OCI-LY1 (cell line): Measurements from ENCODE around the gene DHX58.

Experiments used
- EZH2 ChIP-seq: fragments of 200-600 bp; sonication (generic), shearing (Covaris generic); IDR thresholded peaks from 2 replicates; pipeline ENCODE4 v1.8.0; 2017; ENCODE audit warnings: borderline replicate concordance, mixed run types, mild to moderate bottlenecking, antibody characterized with exemption, low read length, moderate library complexity, mixed read lengths
- TF ChIP-seq, protein P1 (sequence below): fragments of 200-600 bp; sonication (generic), shearing (Covaris generic); IDR thresholded peaks from 2 replicates; pipeline ENCODE4 v1.5.1; 2017; ENCODE audit warnings: mild to moderate bottlenecking, antibody characterized with exemption, low read length, moderate library complexity, mixed read lengths

DNA sequence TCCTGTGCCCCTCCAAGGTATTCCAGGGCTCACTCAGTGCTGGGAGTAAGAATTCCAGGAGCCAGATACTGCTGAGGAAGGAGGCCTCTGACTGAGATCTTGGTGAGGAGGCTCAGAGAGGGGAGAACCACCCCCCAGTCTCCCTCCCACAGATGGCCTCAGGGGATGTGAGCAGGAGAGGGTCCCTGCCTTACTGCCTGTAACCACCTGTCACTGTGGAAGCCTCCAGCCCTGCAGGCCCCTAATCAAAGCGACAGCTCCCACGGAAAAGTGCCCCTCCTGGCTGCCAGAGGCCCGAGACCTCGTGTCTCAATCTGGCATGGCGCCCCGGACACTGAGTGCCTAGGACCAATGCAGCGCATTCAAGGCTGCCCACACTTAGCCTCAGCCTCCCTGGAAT, 54.5 kb downstream of the DHX58 start:
- TF ChIP-seq, protein P1, sequence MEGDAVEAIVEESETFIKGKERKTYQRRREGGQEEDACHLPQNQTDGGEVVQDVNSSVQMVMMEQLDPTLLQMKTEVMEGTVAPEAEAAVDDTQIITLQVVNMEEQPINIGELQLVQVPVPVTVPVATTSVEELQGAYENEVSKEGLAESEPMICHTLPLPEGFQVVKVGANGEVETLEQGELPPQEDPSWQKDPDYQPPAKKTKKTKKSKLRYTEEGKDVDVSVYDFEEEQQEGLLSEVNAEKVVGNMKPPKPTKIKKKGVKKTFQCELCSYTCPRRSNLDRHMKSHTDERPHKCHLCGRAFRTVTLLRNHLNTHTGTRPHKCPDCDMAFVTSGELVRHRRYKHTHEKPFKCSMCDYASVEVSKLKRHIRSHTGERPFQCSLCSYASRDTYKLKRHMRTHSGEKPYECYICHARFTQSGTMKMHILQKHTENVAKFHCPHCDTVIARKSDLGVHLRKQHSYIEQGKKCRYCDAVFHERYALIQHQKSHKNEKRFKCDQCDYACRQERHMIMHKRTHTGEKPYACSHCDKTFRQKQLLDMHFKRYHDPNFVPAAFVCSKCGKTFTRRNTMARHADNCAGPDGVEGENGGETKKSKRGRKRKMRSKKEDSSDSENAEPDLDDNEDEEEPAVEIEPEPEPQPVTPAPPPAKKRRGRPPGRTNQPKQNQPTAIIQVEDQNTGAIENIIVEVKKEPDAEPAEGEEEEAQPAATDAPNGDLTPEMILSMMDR = no peak
- no peak for TF ChIP-seq EZH2
